Heart left ventricle (tissue), 16 donors: ENCODE data around the gene DEK. TPM values are rescaled to one million over a fixed set of nuclear protein-coding genes. Genes with fewer than 3 reads are reported as not detected.

Experiments used
- ATAC-seq, 4 donors: fragments of 200-7000 bp; cut with Tn5 transposase; one replicate each; pipeline ENCODE4 v1.9.1; 2020 to 2022; ENCODE audit warnings: moderate library complexity in 4 of 4, mild to moderate bottlenecking in 3 of 4, moderate number of reproducible peaks in 1 of 4
- DNase-seq, 5 donors: peaks; one replicate each; pipeline ENCODE4 v3.0.0-alpha.2; 2020
- H3K27ac ChIP-seq, 12 donors: fragments of 200-600 bp; sonication (generic) in 4 of 12; one replicate each; pipeline versions ENCODE4 v1.5.0 to v1.8.0; 2016 to 2022; ENCODE audit warnings: mild to moderate bottlenecking in 2 of 12
- H3K27me3 ChIP-seq, 9 donors: fragments of 200-600 bp; sonication (generic) in 2 of 9; one replicate each; pipeline versions ENCODE4 v1.5.1 to v1.8.0; 2016 to 2022; ENCODE audit warnings: mild to moderate bottlenecking in 3 of 9
- H3K36me3 ChIP-seq, 9 donors: fragments of 200-600 bp; sonication (generic) in 2 of 9; one replicate each; pipeline versions ENCODE4 v1.5.0 to v1.8.0; 2018 to 2022; ENCODE audit warnings: mild to moderate bottlenecking in 2 of 9
- H3K4me1 ChIP-seq, 12 donors: fragments of 200-600 bp; sonication (generic) in 4 of 12; one replicate each; pipeline versions ENCODE4 v1.5.0 to v1.8.0; 2016 to 2022; ENCODE audit warnings: mild to moderate bottlenecking in 3 of 12
- H3K4me3 ChIP-seq, 12 donors: fragments of 200-600 bp; sonication (generic) in 4 of 12; one replicate each; pipeline versions ENCODE4 v1.5.0 to v1.8.0; 2017 to 2022; ENCODE audit warnings: mild to moderate bottlenecking in 9 of 12, moderate library complexity in 4 of 12
- H3K9me3 ChIP-seq, 12 donors: fragments of 200-600 bp; sonication (generic) in 4 of 12; one replicate each; pipeline versions ENCODE4 v1.5.0 to v1.8.0; 2016 to 2022; ENCODE audit warnings: mild to moderate bottlenecking in 1 of 12
- CTCF ChIP-seq, 12 donors: fragments of 200-600 bp; sonication (generic) in 4 of 12; IDR thresholded peaks; one replicate each; pipeline versions ENCODE4 v1.5.0 to v1.8.0; 2018 to 2022; ENCODE audit warnings: antibody characterized with exemption in 12 of 12, mild to moderate bottlenecking in 5 of 12
- POLR2A ChIP-seq, 2 donors: fragments of 450-650 bp; IDR thresholded peaks; one replicate each; pipeline ENCODE4 v1.6.1; 2017; ENCODE audit warnings: antibody characterized with exemption in 2 of 2, mild to moderate bottlenecking in 2 of 2, moderate library complexity in 2 of 2
- WGBS, 4 donors: extraction: QIAGEN DNeasy Blood & Tissue Kit in 2 of 4; methylation state at CpG; one replicate each; pipeline versions ENCODE4 v1.1.5 to v1.1.7; 2013 to 2018; 5-methylcytosine and 5-hydroxymethylcytosine counted together
- intact Hi-C, 10 donors: fragments of 100-400 bp; cut with DNase I; formaldehyde crosslinking; loops; one replicate each; pipeline versions ENCODE4 v1.11.1 to v1.14.2; 2022
- polyA plus RNA-seq, 2 donors: library from polyadenylated mRNA; stranded (reverse); fragments of 200-250 nt; gene quantifications; one replicate each; pipeline ENCODE4 v1.2.3, GENCODE V29; 2013
- total RNA-seq, 9 donors: library from RNA; depleted of rRNA in 2 of 9; stranded (reverse); fragments of >200 nt in 2 of 9; fragmentation: NEBNext Ultra II Directional in 3 of 9; extraction: Animal tissue kit (Norgen Biotek cat#: 25700) in 3 of 9; gene quantifications; one replicate each; pipeline versions ENCODE4 v1.1.0 to v1.2.4, GENCODE V29; 2016 to 2023
- donor health status: ischemic (EF 13 %, LVEDD 7.1; RV severe dilation, severe dysfunction).
- donor health status: healthy with polysubstance abuse.
- donor health status: DM: no; HTN: yes; CAD: no.
- donor health status: DM: no; HTN: no; CAD: no.
- donor health status: ischemic (EF 25% LVEDD 6.9; RV normal size, moderate dysfunction).
- donor health status: ischemic (EF 25% LVEDD 5.7; RV mildly dilated, moderate dysfunction).
- donor health status: healthy.
- donor health status: DM: yes; HTN: yes; CAD: no.
- donor health status: ischemic (EF 35%, LVEDD 5.7; RV mildly dilated, moderate dysfunction).
- donor health status: nonischemic (EF 11% LVEDD 7.7; RV severe dilation, severe dysfunction).
- donor health status: DM: yes; HTN: yes; CAD: no.
- donor health status: PGD.
- donor health status: ischemic (EF 29% LVEDD 5.4; RV normal size, mild dysfunction).
- donor health status: nonischemic (EF 23%, LVEDD 6.1; RV moderate dilation, normal function).

Gene DEK
- total and polyA plus RNA-seq, 11 donors: 20.9 to 83.0 (median 54.3) TPM

- 64 to 93% (median 72%) methylated on average over 2 of the region's 2 CpGs for WGBS, 4 donors
- no peaks in the 10 kb centered on the region for H3K9me3 ChIP-seq
- no peak for ATAC-seq
- TF ChIP-seq CTCF (IDR thresholded peaks at IDR 0.05) (no peak), POLR2A (IDR thresholded peaks at IDR 0.05) (no peak)
- no peak overlapping the region for H3K4me3 ChIP-seq
- H3K36me3 ChIP-seq: peaks cover 0 to 89% (median 51%) of the 10 kb centered on the region in 9 donors
- no peaks in the 10 kb centered on the region for H3K27me3 ChIP-seq
- H3K27ac ChIP-seq: peak overlapping the region in 2 of 12 donors; percentile 14 to 68
- H3K4me1 ChIP-seq: no peaks in the 10 kb centered on the region
- DNase-seq: no peak
- intact Hi-C loops: no loop called here
These were observed 56.4 kb downstream of the DEK start for GRCh38 chr6:18207949-18208348.

GRCh38 chr6:18207438-18207837 is 56.9 kb downstream of the DEK start:
- WGBS, 4 donors: 66 to 92% (median 79%) methylated on average over 8 of the region's 8 CpGs
- peak; percentile 50 to 71 (median 53) for ATAC-seq
- TF ChIP-seq POLR2A (IDR thresholded peaks at IDR 0.05) (no peak), CTCF (IDR thresholded peaks at IDR 0.05) (no peak)
- Histone ChIP-seq H3K9me3 (no peaks in the 10 kb centered on the region), H3K36me3 (peaks cover 0 to 89% (median 51%) of the 10 kb centered on the region in 9 donors), H3K27ac (peak overlapping the region in 2 of 12 donors; percentile 14 to 68), H3K27me3 (no peaks in the 10 kb centered on the region), H3K4me1 (no peaks in the 10 kb centered on the region), H3K4me3 (no peak overlapping the region)
- intact Hi-C loops: no loop called here
- DNase-seq: peak in 1 of 5 donors; percentile 35

GRCh38 chr6:18206591-18206990 is 57.7 kb downstream of the DEK start:
- ATAC-seq (no peak), DNase-seq (no peak)
- Histone ChIP-seq H3K27ac (peak overlapping the region in 1 of 12 donors; percentile 68), H3K4me3 (no peak overlapping the region), H3K9me3 (no peaks in the 10 kb centered on the region), H3K27me3 (no peaks in the 10 kb centered on the region), H3K4me1 (no peaks in the 10 kb centered on the region), H3K36me3 (peaks cover 0 to 93% (median 56%) of the 10 kb centered on the region in 9 donors)
- no peak for TF ChIP-seq POLR2A (IDR thresholded peaks at IDR 0.05)
- TF ChIP-seq CTCF (IDR thresholded peaks at IDR 0.05): no peak
- WGBS, 4 donors: 93 to 96% (median 95%) methylated on average over 6 of the region's 6 CpGs
- intact Hi-C loops: no loop called here

GRCh38 chr6:18204691-18205090 is 59.6 kb downstream of the DEK start:
- no peaks in the 10 kb centered on the region for H3K4me1 ChIP-seq
- H3K27ac ChIP-seq: no peak overlapping the region
- 63 to 82% (median 73%) methylated on average over 8 of the region's 8 CpGs for WGBS, 4 donors
- intact Hi-C loops: no loop called here
- H3K9me3 ChIP-seq: no peaks in the 10 kb centered on the region
- no peak for ATAC-seq
- peaks cover 0 to 95% (median 63%) of the 10 kb centered on the region in 9 donors for H3K36me3 ChIP-seq
- H3K4me3 ChIP-seq: no peak overlapping the region
- no peaks in the 10 kb centered on the region for H3K27me3 ChIP-seq
- DNase-seq: no peak
- TF ChIP-seq CTCF (IDR thresholded peaks at IDR 0.05) (no peak), POLR2A (IDR thresholded peaks at IDR 0.05) (no peak)
